ENCODE data around the gene CPNE2. TPM values are rescaled to one million over a fixed set of nuclear protein-coding genes. Genes with fewer than 3 reads are reported as not detected.

Gene CPNE2
- total RNA-seq, 2 donors from 2014 or later, result 26.7 to 28.4 TPM

DNA sequence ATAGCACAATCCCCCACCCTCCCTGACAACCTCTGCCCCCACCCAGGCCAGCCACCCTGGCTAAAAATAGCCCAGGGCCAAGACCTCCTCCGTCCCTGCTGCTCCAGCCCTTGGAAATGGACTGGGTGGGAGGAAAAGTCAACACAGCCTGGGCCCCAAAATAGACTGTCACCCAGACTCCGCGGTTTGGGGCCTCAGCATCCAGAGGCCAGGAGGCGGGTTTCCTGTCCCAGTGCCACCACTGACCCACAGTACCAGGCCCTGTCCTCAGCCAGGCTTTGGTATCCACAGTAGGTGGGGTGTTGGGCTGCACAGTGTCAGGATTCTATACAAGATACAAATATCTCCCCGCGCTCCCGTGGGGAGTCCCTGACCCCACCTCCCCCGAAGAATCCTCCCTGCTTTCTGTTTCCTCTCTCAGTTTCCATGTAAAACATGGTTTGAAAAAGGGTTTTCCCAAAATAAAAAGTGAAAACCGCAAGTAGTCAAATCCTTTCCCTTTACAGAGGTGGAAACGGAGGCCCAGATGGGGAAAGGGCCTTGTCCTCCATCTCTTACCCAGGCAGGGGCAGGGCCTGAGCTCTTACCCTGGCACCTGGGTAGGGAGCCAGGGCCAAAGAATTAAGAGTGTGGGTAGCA, 20.1 kb downstream of the CPNE2 start:
- DNase-seq (ENCODE audit: low spot score), result no peak
- intact Hi-C loops (cut with DNase I), result no loop called here

- intact Hi-C loops (cut with DNase I), result no loop called here
- DNase-seq (ENCODE audit: low spot score), result no peak
Measured at GRCh38 chr16:57113042-57113453, 20.7 kb downstream of the CPNE2 start.

GRCh38 chr16:57113664-57114063, 21.3 kb downstream of the CPNE2 start:
- intact Hi-C loops (cut with DNase I), result no loop called here

GRCh38 chr16:57115168-57115513, 22.8 kb downstream of the CPNE2 start:
- DNase-seq (ENCODE audit: low spot score), result peak; percentile 80
- intact Hi-C loops (cut with DNase I), result no loop called here

More at GRCh38 chr16:57113664-57114063, 21.3 kb downstream of the CPNE2 start:
- DNase-seq (ENCODE audit: low spot score), result no peak

DNA sequence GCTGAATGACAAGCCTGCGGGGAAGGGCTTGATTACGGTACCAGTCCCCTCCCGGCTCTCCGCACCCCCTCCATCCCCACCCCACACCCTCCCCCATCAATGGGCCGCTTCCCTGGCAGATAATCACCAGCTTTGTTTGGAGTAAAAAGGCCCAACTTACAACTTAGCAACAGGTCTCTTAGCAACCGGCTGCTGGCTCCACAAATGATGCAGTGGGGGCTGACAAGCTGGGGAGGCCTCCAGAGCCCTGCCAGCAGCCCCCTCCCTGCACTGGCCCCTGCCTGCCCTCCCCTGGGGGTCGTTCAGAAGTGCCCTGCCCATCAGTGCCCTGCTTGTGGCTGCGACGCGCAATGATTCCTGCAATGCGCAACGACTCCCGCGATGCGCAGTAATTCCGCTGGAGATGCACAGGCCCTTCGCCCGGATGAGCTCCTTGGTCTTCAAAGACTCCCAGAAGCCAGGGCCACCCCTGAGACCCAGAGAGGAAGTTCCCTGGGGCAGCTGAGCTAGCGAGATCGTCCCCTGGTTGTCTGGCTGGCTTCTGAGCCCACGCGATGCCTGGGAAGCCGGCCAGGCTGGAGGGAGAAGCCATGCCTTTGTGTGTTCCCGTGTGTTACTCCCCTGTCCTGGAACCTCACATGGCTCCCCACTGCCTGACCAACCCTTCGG, 23.3 kb downstream of the CPNE2 start:
- peak; percentile 89 for DNase-seq (ENCODE audit: low spot score)
- intact Hi-C loops (cut with DNase I), result no loop called here

GRCh38 chr16:57118461-57119084, 26.2 kb downstream of the CPNE2 start:
- peak; percentile 71 for DNase-seq (ENCODE audit: low spot score)
- intact Hi-C loops (cut with DNase I), result no loop called here

DNA sequence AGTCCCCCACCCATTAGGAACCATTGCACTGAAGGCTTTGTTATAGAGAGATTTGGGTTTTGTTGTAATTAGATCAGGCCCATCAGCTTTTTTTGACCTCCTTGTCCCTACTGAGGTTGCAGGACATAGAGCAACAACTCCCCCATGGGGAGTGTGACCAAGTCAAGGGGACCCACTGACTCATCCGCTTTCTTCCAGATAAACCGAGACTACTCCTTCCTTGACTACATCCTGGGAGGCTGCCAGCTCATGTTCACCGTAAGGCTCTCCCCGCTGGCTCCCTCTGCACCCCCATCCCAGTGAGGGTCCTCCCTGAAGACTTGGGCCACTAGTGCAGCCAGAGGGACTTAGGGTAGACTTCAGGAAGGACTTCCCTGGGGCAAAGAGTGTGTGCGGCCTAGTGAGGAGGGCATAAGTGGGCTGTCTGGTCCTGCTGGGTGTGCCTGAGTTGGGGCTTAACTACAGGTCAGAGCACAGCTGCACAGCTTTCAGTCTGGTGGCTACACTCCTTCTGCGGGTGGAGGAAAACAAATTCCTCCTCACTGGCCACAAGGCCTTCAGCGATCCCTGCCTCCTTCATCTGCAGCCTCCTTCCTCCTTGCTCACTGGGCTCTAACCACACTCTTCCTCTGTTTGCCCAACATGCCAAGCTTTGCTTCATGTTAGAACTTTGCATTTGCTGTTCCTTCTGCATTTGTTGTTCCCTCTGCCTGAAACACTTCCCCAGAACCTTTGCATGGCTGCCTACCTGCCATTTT, 31.0 kb downstream of the CPNE2 start:
- DNase-seq (ENCODE audit: low spot score), result no peak
- intact Hi-C loops (cut with DNase I), result no loop called here

- intact Hi-C loops (cut with DNase I), result no loop called here
- DNase-seq (ENCODE audit: low spot score), result no peak
Measured at GRCh38 chr16:57123974-57124674, 31.7 kb downstream of the CPNE2 start.

- intact Hi-C loops (cut with DNase I), result no loop called here
- no peak for DNase-seq (ENCODE audit: low spot score)
Measured at GRCh38 chr16:57125376-57125775, 33.0 kb downstream of the CPNE2 start.

DNA sequence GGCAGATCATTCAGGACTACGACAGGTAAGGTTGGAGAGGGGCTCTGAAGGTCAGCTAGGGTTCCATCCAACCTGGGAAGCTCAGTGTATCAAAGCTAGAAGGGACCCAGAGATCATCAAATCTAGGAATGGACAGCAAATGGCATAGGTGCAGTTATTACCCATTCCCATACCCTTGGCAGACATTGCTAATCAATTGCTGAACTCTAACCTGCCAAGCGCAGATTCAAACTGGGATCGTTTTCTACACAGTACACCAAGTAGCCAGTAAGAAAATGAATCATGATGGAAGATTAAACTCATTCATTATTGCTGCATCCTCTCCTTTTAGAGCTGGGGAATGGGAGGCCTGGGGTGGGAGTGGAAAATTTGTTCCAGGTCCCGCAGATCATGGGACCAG, 33.6 kb downstream of the CPNE2 start:
- DNase-seq (ENCODE audit: low spot score), result no peak
- intact Hi-C loops (cut with DNase I), result no loop called here

GRCh38 chr16:57126411-57126810, 34.0 kb downstream of the CPNE2 start:
- intact Hi-C loops (cut with DNase I), result no loop called here

DNA sequence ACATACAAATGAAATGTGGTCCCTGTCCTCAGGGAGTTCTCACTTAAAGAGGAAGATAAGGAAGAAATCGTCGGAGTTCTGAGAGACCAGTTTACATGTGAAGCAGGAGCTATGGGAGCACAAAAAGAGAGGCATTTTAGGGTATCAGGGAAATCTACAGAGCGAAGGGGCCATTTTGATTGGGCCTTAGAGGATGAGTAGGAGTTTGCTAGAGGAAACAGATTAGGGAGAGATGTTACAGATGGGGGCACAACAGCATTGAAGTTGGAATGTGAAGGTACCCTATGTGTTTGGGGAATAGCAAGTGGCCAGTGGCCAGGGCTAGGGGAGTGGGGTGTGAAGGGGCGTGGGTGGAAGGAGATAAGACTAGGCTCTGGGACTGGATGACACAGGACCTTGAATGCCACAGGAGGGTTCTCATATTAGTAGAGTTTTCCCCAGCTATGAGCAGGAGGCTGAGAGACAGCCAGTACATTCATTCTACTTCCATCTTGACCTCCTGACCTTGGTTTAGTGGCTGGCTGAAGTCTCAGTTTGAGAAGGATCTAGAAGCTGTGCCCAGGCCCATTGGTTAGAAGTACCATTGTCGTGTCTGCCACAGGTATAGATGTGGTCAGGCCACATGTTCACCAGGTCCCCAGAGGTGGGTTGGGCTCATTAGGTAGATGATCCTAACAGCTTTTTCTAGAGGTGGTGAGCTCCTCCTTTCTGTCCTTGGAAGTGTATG, 34.8 kb downstream of the CPNE2 start:
- no peak for DNase-seq (ENCODE audit: low spot score)
- intact Hi-C loops (cut with DNase I), result no loop called here

More at GRCh38 chr16:57126411-57126810, 34.0 kb downstream of the CPNE2 start:
- no peak for DNase-seq (ENCODE audit: low spot score)

GRCh38 chr16:57127836-57128235, 35.5 kb downstream of the CPNE2 start:
- intact Hi-C loops (cut with DNase I), result no loop called here

DNA sequence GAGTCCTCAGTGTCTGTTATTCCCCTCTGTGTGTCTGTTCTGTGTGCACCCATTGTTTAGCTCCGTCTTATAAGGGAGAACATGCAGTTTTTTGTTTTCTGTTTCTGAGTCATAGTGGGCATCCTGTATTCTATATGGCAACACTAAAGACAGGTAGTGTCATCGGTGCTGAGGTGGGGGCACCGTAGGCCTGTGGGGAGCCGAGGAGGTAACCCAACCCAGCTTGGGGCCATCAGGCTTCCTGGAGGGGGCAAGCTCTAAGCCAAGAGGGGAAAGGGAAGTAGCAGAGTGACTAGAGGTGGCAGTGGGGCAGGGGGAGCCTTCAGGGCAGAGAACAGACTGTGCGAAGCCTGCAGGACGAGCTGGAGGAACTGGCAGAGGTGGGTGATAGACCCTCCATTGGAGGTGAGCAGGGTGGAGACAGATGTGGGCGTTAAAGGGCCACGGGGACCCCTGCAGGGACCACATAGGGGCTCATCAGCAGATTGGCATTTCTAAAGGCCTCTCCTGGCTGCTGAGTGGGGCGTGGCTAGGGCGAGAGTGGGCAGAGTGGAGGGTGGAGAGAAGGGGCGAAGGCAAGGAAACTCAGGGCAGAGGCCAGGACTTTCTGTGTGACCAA, 36.5 kb downstream of the CPNE2 start:
- intact Hi-C loops (cut with DNase I), result no loop called here
- no peak for DNase-seq (ENCODE audit: low spot score)

More at GRCh38 chr16:57127836-57128235, 35.5 kb downstream of the CPNE2 start:
- DNase-seq (ENCODE audit: low spot score), result no peak

DNA sequence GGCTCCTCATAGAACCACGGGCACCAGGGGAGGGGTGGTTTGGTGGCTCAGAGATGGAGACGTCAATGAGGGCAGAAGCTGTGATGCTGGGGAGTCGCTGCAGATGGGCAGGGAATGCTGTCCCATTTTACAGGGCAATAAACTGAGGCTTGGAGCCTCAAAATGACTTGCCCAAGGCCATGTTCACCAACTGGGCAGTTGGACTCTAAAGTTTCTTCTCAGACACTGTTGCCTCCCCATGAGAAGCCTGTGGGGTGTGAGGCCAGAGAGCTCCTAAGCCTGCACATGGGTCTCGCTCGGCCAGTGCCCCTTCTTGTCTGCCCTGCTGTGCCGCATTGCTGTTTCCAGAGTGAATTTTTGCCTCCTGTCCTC, 38.6 kb downstream of the CPNE2 start:
- intact Hi-C loops (cut with DNase I), result no loop called here
- no peak for DNase-seq (ENCODE audit: low spot score)

GRCh38 chr16:57131351-57131970, 39.1 kb downstream of the CPNE2 start:
- DNase-seq (ENCODE audit: low spot score), result no peak

DNA sequence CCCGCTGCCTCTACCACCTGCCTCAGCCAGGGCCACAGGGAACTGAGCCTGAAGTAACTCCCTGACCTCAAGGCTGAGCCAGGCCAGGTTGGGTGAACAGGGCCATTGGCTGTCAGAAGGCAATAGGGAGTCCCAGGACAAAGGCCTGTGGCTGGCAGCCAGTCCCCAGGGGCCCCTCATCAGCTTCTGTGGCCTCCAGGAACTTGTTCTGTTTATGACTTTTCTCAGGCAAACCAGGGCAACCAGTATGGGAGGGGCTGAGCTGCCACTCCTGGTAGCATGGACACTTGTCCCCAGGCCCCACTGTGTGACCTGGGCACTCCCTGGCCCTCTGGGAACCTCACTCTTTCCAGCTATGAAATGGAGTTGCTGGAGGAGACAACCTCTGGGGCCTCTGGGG, 40.1 kb downstream of the CPNE2 start:
- intact Hi-C loops (cut with DNase I), result no loop called here
- DNase-seq (ENCODE audit: low spot score), result no peak

More at GRCh38 chr16:57131351-57131970, 39.1 kb downstream of the CPNE2 start:
- intact Hi-C loops (cut with DNase I), result no loop called here

DNA sequence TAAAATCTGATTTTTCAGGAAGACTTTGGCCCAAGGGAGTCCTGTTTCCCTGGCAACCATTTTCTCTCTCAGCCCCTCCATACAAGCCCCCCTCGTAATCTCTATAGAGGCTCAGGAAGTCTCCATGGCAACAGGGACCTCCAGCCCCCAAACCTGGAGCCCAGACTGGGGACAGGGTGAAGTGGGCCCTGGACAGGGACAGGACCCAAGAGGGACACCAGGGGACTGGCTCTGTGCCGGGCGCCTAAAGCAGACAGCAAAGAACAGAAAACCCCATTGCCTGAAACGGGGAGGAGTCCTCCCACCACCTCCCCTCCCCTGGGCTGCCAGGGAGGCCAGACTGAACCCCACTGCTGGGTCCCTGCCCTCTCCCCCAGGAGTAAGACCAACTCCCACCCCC, 40.6 kb downstream of the CPNE2 start:
- intact Hi-C loops (cut with DNase I), result no loop called here
- no peak for DNase-seq (ENCODE audit: low spot score)

Data from posterior vena cava (tissue), 2 donors.